ENCODE measurements around the gene TP53INP2.
A peak's percentile ranks its signal among the peaks of the same experiment; 100 is the strongest.
"Not testable (repeated sequence)": the region's sequence is repeated elsewhere in the genome, so short reads cannot be mapped to it uniquely, and the experiment has no call there.

TP53INP2 gene

DNA sequence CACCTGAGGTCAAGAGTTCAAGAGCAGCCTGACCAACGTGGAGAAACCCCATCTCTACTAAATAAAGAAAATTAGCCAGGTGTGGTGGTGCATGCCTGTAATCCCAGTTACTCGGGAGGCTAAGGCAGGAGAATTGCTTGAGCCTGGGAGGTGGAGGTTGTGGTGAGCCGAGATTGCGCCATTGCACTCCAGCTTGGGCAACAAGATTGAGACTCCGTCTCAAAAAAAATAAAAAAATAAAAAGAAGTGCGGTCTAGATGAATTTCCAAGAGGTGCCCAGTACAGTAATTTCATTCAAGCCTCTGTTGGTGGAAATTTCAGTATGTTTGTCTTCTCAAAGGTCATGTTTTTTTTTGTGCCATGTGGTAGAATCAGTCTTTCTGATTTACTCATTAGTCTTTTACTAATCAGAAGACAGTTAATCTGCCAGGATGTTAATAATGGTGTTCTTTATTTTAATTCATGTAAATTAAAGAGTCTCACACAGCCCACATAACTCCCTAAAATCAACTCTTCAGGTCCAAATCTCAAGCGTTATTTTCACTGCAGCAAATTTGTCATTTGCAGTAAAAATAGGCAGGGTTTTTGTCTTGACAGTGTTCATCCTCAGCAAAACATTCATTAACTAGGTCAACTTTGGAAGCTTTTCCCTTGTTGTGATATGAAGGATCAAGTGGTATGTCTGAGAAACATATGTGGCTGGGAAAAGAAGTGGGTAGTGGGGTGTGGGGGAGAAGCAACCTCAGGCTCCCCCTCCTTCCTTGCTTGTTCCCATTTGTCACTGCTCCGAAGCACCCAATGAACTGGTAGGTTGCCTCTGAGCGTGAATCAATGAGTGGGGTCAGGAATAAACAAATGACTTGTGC lies 13.3 kb downstream of the TP53INP2 start:
- H3K9me2 ChIP-seq (replicated peaks; ENCODE audit: insufficient read depth, low read length), result no peaks in the 10 kb centered on the region
- TF ChIP-seq EZH2 (optimal IDR thresholded peaks at IDR 0.05; ENCODE audit: low read depth, low read length) (no peak), EZH2phosphoT487 (IDR thresholded peaks at IDR 0.05; ENCODE audit: low read length) (no peak)
- TF ChIP-seq, protein P1, sequence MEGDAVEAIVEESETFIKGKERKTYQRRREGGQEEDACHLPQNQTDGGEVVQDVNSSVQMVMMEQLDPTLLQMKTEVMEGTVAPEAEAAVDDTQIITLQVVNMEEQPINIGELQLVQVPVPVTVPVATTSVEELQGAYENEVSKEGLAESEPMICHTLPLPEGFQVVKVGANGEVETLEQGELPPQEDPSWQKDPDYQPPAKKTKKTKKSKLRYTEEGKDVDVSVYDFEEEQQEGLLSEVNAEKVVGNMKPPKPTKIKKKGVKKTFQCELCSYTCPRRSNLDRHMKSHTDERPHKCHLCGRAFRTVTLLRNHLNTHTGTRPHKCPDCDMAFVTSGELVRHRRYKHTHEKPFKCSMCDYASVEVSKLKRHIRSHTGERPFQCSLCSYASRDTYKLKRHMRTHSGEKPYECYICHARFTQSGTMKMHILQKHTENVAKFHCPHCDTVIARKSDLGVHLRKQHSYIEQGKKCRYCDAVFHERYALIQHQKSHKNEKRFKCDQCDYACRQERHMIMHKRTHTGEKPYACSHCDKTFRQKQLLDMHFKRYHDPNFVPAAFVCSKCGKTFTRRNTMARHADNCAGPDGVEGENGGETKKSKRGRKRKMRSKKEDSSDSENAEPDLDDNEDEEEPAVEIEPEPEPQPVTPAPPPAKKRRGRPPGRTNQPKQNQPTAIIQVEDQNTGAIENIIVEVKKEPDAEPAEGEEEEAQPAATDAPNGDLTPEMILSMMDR (IDR thresholded peaks at IDR 0.05; ENCODE audit: low read length), result no peak
- no peak overlapping the region for H2AFZ ChIP-seq (ENCODE audit: low read length)
- H4K20me1 ChIP-seq (ENCODE audit: insufficient read depth, low read length), result no peaks in the 10 kb centered on the region
- H3K4me1 ChIP-seq (ENCODE audit: low read length), result peaks cover 16% of the 10 kb centered on the region
- no peak overlapping the region for H3K27ac ChIP-seq (ENCODE audit: low read length)
- no peak overlapping the region for H3K4me2 ChIP-seq (ENCODE audit: low read depth, low read length)
- no peaks in the 10 kb centered on the region; the same call in 1 of the 2 replicates for H3F3A ChIP-seq (ENCODE audit: insufficient read depth, low read length)
- H3K4me3 ChIP-seq (ENCODE audit: low read length), result no peak overlapping the region
- H3K79me2 ChIP-seq (ENCODE audit: low read length), result no peaks in the 10 kb centered on the region
- DNase-seq, result no peak
- H3K9me3 ChIP-seq (replicated peaks; ENCODE audit: insufficient read depth, low read length), result no peaks in the 10 kb centered on the region
- H3K36me3 ChIP-seq (replicated peaks; ENCODE audit: insufficient read depth, low read length), result no peaks in the 10 kb centered on the region
- no peak overlapping the region for H3K9ac ChIP-seq (ENCODE audit: low read length)
- no peaks in the 10 kb centered on the region for H3K27me3 ChIP-seq (replicated peaks; ENCODE audit: insufficient read depth, low read length)

DNA sequence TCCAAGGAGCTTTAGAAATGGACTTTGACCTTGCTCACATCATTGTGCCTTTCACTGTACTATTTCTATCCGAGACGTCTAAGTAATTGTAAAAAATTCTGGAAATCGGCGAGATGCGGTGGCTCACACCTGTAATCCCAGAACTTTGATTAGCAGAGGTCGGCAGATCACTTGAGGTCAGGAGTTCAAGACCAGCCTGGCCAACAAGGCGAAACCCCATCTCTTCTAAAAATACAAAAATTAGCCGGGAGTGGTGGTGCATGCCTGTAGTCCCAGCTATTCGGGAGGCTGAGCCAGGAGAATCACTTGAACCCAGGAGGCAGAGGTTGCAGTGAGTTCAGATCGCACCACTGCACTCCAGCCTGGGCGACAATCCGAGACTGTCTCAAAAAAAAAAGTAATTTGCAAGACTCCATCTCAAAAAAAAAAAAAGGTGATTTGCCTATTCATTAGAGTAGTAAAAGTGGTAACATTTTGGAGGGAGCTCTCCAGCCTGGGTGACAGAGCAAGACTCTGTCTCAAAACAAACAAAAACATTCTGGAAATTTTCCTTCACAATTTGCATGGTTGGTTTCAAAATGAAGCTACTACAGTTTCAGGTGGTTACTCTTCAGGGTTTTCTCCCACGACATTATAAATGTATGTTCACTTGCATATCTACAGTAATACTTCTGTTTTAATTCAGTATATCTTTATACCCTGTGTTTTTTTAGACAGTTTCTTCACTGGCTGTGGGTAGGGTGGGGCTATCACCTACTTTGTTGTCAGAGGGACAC lies 15.3 kb downstream of the TP53INP2 start:
- peak overlapping the region; percentile 29; the same call in 1 of the 2 replicates for H3K27ac ChIP-seq (ENCODE audit: low read length)
- H3K4me1 ChIP-seq (ENCODE audit: low read length), result peaks cover 16% of the 10 kb centered on the region
- not testable (repeated sequence) for H3K9ac ChIP-seq (ENCODE audit: low read length); H2AFZ ChIP-seq (ENCODE audit: low read length); H3F3A ChIP-seq (ENCODE audit: insufficient read depth, low read length); H3K9me3 ChIP-seq (replicated peaks; ENCODE audit: insufficient read depth, low read length); H3K9me2 ChIP-seq (replicated peaks; ENCODE audit: insufficient read depth, low read length); H3K27me3 ChIP-seq (replicated peaks; ENCODE audit: insufficient read depth, low read length); H3K36me3 ChIP-seq (replicated peaks; ENCODE audit: insufficient read depth, low read length); H3K4me3 ChIP-seq (ENCODE audit: low read length); H4K20me1 ChIP-seq (ENCODE audit: insufficient read depth, low read length); H3K79me2 ChIP-seq (ENCODE audit: low read length)
- H3K4me2 ChIP-seq (ENCODE audit: low read depth, low read length), result peak overlapping the region; percentile 44
- peak; percentile 41 for DNase-seq

DNA sequence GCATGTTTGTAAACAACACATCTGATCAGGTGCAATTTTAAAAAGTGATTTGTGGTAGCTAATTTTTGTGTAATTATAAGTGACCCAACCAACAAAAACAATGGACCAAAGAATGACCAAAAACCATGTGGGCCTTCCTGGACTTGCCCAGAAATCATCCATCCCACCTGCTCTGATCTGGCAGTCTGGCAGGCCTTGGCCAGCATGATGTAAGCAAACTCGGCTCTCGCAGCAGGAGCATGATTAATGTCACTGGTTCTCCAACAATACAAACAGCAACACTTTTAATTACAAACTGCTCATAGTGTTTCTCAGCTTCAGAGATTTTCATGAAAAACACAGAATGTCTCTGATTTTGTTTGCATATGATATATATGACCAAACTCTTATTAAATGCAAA lies 16.1 kb downstream of the TP53INP2 start:
- no peak for TF ChIP-seq EZH2 (optimal IDR thresholded peaks at IDR 0.05; ENCODE audit: low read depth, low read length)
- TF ChIP-seq EZH2phosphoT487 (IDR thresholded peaks at IDR 0.05; ENCODE audit: low read length), result no peak
- TF ChIP-seq, protein P1 (IDR thresholded peaks at IDR 0.05; ENCODE audit: low read length), result no peak
- H3K9me2 ChIP-seq (replicated peaks; ENCODE audit: insufficient read depth, low read length), result no peaks in the 10 kb centered on the region
- no peaks in the 10 kb centered on the region for H3K9me3 ChIP-seq (replicated peaks; ENCODE audit: insufficient read depth, low read length)
- H3K4me3 ChIP-seq (ENCODE audit: low read length), result 0 out of 2 replicates have a peak overlapping the region, but pooled peaks have one; percentile 11
- no peak overlapping the region for H2AFZ ChIP-seq (ENCODE audit: low read length)
- no peaks in the 10 kb centered on the region for H3K27me3 ChIP-seq (replicated peaks; ENCODE audit: insufficient read depth, low read length)
- no peak overlapping the region; the same call in 1 of the 2 replicates for H3K9ac ChIP-seq (ENCODE audit: low read length)
- no peaks in the 10 kb centered on the region; the same call in 1 of the 2 replicates for H3F3A ChIP-seq (ENCODE audit: insufficient read depth, low read length)
- peaks cover 16% of the 10 kb centered on the region for H3K4me1 ChIP-seq (ENCODE audit: low read length)
- H3K4me2 ChIP-seq (ENCODE audit: low read depth, low read length), result peak overlapping the region; percentile 44
- H3K36me3 ChIP-seq (replicated peaks; ENCODE audit: insufficient read depth, low read length), result no peaks in the 10 kb centered on the region
- H3K27ac ChIP-seq (ENCODE audit: low read length), result no peak overlapping the region
- no peaks in the 10 kb centered on the region for H3K79me2 ChIP-seq (ENCODE audit: low read length)
- DNase-seq, result no peak
- no peaks in the 10 kb centered on the region for H4K20me1 ChIP-seq (ENCODE audit: insufficient read depth, low read length)

DNA sequence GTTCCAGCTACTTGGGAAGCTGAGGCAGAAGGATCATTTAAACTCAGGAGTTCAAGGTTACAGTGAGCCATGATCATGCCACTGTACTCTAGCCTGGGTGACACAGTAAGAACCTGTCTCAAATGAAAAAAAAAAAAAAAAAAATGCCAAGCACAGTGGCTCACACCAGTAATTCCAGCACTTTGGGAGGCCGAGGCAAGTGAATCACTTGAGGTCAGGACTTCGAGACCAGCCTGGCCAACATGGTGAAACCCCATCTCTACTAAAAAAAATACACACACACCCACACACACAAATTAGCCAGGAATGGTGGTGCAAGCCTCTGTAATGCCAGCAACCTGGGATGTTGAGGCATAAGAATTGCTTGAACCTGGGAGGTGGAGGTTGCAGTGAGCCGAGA lies 18.4 kb downstream of the TP53INP2 start:
- not testable (repeated sequence) for H2AFZ ChIP-seq (ENCODE audit: low read length); DNase-seq; H3K9me2 ChIP-seq (replicated peaks; ENCODE audit: insufficient read depth, low read length); H3K4me3 ChIP-seq (ENCODE audit: low read length); H4K20me1 ChIP-seq (ENCODE audit: insufficient read depth, low read length); H3K79me2 ChIP-seq (ENCODE audit: low read length); H3K27me3 ChIP-seq (replicated peaks; ENCODE audit: insufficient read depth, low read length); H3K9ac ChIP-seq (ENCODE audit: low read length); H3K9me3 ChIP-seq (replicated peaks; ENCODE audit: insufficient read depth, low read length); H3K27ac ChIP-seq (ENCODE audit: low read length); H3K4me2 ChIP-seq (ENCODE audit: low read depth, low read length); H3F3A ChIP-seq (ENCODE audit: insufficient read depth, low read length); H3K36me3 ChIP-seq (replicated peaks; ENCODE audit: insufficient read depth, low read length)
- H3K4me1 ChIP-seq (ENCODE audit: low read length), result peaks cover 16% of the 10 kb centered on the region
